GM19240 (cell line): ENCODE data around the gene CCDC127.

Experiments
- DNase-seq: peaks from one replicate; pipeline ENCODE4 v3.0.0; 2011; ENCODE audit warnings: low spot score; ENCODE audit not compliant: insufficient read length

Gene CCDC127

GRCh38 chr5:159448-160172 lies 58.3 kb downstream of the CCDC127 start:
- no peak for DNase-seq

DNA sequence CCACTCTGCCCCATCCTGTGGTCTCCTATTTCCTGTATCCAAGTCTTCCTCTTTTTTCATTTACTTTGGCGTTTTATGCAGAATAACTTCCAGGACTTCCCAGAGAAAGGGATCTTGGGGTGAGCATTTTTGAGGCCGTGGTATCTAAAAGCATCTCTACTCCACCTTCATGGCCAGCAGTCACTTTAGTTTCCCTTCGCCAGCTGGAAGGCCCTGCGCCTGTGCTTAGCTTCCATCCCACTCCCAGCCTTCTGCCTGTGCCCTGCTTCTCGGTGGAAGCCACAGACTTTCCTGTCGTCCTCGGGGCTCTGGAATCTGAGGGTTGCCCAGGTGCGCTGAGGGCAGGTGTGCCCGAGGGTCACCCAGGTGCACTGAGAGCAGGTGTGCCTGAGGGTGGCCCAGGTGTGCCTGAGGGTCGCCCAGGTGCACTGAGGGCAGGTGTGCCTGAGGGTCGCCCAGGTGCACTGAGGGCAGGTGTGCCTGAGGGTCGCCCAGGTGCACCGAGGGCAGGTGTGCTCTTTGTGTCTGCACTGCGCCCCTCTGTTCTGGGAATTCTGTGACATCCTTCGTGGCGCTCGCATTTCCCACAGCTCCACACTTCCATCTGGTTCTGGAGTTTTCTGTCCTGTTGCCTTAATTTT lies 59.0 kb downstream of the CCDC127 start:
- DNase-seq = no peak

- no peak for DNase-seq
Measured at GRCh38 chr5:157801-158200, 60.2 kb downstream of the CCDC127 start.

- DNase-seq = no peak
Measured at GRCh38 chr5:157126-157715, 60.7 kb downstream of the CCDC127 start.

DNA sequence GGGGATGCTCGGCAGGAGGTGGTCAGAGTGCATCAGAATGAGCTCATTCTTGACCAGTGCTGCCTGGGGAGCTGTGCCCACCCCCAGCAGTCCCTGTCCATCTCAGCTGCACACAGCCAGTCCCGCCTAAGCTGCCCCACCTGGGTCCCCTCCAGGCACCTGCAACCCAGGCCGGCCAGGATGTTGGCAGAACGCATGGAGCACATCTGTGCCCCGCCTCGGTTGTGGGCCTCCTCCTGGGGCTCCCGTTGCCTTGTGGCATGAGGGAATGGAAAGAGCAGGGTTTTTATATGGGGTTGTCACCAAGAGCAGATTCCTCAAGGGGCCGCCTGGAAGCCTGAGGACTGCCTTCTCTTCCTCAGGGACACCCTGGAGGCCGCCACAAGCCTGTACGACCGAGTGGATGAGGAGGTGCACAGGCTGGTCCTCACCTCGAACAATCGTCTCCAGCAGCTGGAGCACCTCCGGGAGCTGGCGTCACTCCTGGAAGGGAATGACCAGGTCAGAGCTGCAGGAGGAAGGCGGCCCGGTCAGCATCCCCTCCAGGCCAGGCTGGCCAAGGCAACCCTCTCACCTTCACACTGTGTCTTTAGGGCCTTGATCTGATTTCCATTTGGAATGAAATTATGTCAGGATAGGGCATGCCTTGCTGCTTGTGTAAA lies 61.4 kb downstream of the CCDC127 start:
- no peak for DNase-seq

- no peak for DNase-seq
Measured at GRCh38 chr5:155651-156410, 62.1 kb downstream of the CCDC127 start.

DNA sequence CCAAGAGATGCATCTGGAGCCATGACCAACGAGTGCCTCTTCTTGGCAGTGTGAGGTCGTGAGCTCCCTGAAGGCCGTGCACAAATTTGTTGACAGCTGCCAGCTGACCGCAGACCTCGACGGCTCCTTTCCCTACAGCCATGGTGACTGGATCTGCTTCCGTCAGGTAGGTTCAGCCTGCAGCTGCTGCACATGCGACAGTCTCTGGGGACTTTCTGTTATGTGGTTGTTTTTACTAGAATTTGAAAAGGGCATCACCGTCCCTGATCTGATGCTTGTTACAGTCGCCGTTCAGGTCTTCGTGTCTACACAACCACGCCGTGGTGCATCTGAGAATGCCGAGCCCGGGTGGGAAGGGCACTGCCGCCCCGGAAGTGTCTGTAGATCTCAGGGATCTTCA lies 63.1 kb downstream of the CCDC127 start:
- DNase-seq = no peak

DNA sequence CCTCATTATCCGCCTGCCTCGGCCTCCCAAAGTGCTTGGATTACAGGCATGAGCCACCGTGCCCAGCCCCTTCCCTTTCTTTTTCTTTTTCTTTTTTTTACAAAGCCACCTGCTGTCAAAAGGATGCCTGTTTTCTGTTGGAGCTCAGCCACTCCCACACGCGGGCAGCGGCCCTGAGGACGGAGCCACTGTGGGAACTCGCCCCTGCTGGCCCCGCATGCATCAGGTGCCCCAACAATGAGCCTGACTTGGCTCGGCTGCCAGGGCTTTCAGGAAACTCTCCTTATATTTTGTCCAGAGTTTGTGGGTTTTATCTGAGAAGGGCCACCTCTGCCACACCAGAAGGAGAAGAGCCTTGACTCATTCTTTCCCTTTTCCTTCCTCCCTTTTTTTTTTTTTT lies 63.7 kb downstream of the CCDC127 start:
- DNase-seq = no peak

DNA sequence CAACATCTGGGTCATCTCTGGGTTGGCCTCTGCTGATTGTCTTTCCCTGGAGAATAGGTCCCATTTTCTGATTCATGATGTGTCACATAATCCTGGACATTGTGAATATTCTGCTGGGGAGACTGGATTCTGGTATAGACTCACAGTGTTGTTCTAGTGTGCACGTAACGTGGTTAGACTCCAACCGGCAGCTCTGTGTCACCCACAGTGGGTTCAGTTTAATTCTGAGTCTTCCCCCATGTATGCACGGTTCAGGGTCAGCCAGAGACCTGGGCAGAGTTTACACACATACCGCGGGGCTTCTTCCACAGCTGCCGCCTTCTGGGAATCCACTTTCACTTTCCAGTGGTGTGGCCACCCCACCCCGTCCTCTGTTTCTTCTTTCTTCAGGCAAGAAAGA lies 64.7 kb downstream of the CCDC127 start:
- no peak for DNase-seq

GRCh38 chr5:152077-152476 lies 65.9 kb downstream of the CCDC127 start:
- no peak for DNase-seq

DNA sequence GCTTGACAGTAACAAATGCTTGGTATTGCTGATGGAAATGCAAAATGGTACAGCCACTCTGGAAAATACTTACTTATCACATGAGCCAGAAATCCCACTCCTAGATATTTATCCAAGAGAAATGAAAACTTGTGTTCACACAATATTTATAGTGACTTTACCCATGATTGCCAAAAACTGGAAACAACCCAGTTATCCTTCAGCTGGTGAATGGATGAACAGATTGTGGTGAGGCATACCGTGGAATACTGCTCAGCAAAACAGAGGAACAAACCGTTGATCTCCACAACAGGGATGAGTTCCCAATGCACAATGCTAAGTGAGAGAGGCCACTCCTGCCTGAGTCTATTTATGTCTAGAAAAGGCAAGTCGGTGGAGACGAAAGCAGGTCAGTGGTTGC lies 67.2 kb downstream of the CCDC127 start:
- DNase-seq = no peak

GRCh38 chr5:149745-150485 lies 68.0 kb downstream of the CCDC127 start:
- no peak for DNase-seq

DNA sequence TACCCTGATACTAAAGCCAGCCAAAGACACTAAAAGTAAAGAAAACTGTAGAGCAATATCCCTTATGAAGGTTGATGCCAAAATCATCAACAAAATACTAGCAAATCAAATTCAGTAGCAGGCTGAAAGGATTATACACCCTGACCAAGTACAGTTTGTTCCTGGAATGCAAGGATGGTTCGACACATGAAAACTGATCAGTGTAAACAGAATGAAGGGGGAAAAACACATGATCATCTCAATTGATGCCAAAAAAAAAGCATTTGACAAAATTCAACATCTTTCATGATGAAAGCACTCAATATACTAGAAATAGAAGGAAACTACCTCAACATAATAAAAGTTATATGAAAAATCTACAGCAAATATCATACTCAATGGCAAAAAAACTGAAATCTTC lies 70.2 kb downstream of the CCDC127 start:
- DNase-seq = no peak
